CD4-positive, alpha-beta T cell treated with Interleukin-6 for 4 hours (primary cell): ENCODE results near the gene TBC1D20.
"Not testable (repeated sequence)": the region's sequence is repeated elsewhere in the genome, so short reads cannot be mapped to it uniquely, and the experiment has no call there.

Experiments
- DNase-seq: peaks from one replicate; pipeline ENCODE4 v3.0.0-alpha.2; 2020; ENCODE audit warnings: mixed read lengths

The TBC1D20 gene

GRCh38 chr20:475463-476357 lies 13.4 kb upstream of the TBC1D20 start:
- no peak for DNase-seq

- no peak for DNase-seq
Observed at GRCh38 chr20:474581-474980, 12.2 kb upstream of the TBC1D20 start.

- DNase-seq: no peak
Observed at GRCh38 chr20:472889-473292, 10.6 kb upstream of the TBC1D20 start.

- no peak for DNase-seq
Observed at GRCh38 chr20:472137-472846, 10.0 kb upstream of the TBC1D20 start.

- no peak for DNase-seq
Observed at GRCh38 chr20:469746-470490, 7.6 kb upstream of the TBC1D20 start.

- DNase-seq: no peak
Observed at GRCh38 chr20:467755-468154, 5.4 kb upstream of the TBC1D20 start.

GRCh38 chr20:461254-462198 lies 807 bp downstream of the TBC1D20 start:
- DNase-seq: peak; percentile 57

- no peak for DNase-seq
Observed at GRCh38 chr20:460707-461106, 1.6 kb downstream of the TBC1D20 start.

GRCh38 chr20:460180-460579 lies 2.2 kb downstream of the TBC1D20 start:
- no peak for DNase-seq

GRCh38 chr20:458776-459175 lies 3.6 kb downstream of the TBC1D20 start:
- no peak for DNase-seq

- DNase-seq: no peak
Observed at GRCh38 chr20:454951-455350, 7.4 kb downstream of the TBC1D20 start.

- DNase-seq: not testable (repeated sequence)
Observed at GRCh38 chr20:452021-452420, 10.3 kb downstream of the TBC1D20 start.

GRCh38 chr20:445514-446336 lies 16.6 kb downstream of the TBC1D20 start:
- DNase-seq: no peak

- no peak for DNase-seq
Observed at GRCh38 chr20:444862-445426, 17.4 kb downstream of the TBC1D20 start.

- DNase-seq: no peak
Observed at GRCh38 chr20:444117-444516, 18.2 kb downstream of the TBC1D20 start.

GRCh38 chr20:443223-443775 lies 19.0 kb downstream of the TBC1D20 start:
- DNase-seq: no peak

- DNase-seq: no peak
Observed at GRCh38 chr20:440636-441035, 21.7 kb downstream of the TBC1D20 start.

- DNase-seq: no peak
Observed at GRCh38 chr20:440148-440547, 22.2 kb downstream of the TBC1D20 start.

GRCh38 chr20:438571-439469 lies 23.5 kb downstream of the TBC1D20 start:
- peak; percentile 75 for DNase-seq
